Skeletal muscle satellite cell (primary cell): ENCODE measurements around the gene MAGI1.
A peak's percentile ranks its signal among the peaks of the same experiment; 100 is the strongest.
"Not testable (repeated sequence)": the region's sequence is repeated elsewhere in the genome, so short reads cannot be mapped to it uniquely, and the experiment has no call there.

Experiments
- H3K27me3 ChIP-seq: 2 replicates; pipeline ENCODE4 v1.7.0; 2013; ENCODE audit warnings: low read length; ENCODE audit not compliant: control insufficient read depth, insufficient read depth
- H3K36me3 ChIP-seq: 2 replicates; pipeline ENCODE4 v1.7.0; 2013; ENCODE audit warnings: mild to moderate bottlenecking, control low read depth, low read length; ENCODE audit not compliant: insufficient read depth
- H3K4me1 ChIP-seq: 2 replicates; pipeline ENCODE4 v1.7.0; 2013; ENCODE audit warnings: low read length; ENCODE audit not compliant: control insufficient read depth, insufficient read depth
- H3K4me2 ChIP-seq: 2 replicates; pipeline ENCODE4 v1.7.0; 2013; ENCODE audit warnings: mild to moderate bottlenecking, low read length
- H3K4me3 ChIP-seq: 2 replicates; pipeline ENCODE4 v1.7.0; 2013; ENCODE audit warnings: low read length
- H3K9ac ChIP-seq: 2 replicates; pipeline ENCODE4 v1.7.0; 2013; ENCODE audit warnings: mild to moderate bottlenecking, low read depth, low read length, moderate library complexity
- H3K9me3 ChIP-seq: replicated peaks from 2 replicates; pipeline ENCODE4 v1.7.0; 2013; ENCODE audit warnings: mild to moderate bottlenecking, control low read depth, low read length

Gene MAGI1

DNA sequence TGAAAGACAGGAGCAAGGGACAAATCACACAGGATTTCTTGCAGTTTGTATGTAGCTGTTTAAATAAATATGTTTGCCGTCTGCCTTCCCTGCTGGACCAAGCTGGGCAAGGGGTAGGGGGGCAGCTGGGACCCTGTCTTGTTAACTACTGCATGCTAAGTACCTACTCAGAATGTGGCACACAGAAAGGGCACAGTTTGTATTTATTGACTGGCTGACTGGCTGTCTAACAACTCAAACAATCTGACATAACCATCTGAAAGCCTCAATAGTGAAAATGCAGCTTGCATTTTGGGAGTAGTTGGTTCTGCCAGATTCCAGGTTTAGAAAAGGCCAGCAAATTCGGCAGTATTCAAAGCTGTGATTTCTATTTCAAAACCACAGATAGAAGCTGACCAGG is 16.6 kb upstream of the MAGI1 start:
- H3K4me1 ChIP-seq: peaks cover 15% of the 10 kb centered on the region
- H3K36me3 ChIP-seq: no peaks in the 10 kb centered on the region
- H3K4me3 ChIP-seq: no peak overlapping the region
- no peak overlapping the region for H3K4me2 ChIP-seq
- H3K9me3 ChIP-seq: no peaks in the 10 kb centered on the region
- H3K27me3 ChIP-seq: no peaks in the 10 kb centered on the region
- H3K9ac ChIP-seq: no peak overlapping the region

DNA sequence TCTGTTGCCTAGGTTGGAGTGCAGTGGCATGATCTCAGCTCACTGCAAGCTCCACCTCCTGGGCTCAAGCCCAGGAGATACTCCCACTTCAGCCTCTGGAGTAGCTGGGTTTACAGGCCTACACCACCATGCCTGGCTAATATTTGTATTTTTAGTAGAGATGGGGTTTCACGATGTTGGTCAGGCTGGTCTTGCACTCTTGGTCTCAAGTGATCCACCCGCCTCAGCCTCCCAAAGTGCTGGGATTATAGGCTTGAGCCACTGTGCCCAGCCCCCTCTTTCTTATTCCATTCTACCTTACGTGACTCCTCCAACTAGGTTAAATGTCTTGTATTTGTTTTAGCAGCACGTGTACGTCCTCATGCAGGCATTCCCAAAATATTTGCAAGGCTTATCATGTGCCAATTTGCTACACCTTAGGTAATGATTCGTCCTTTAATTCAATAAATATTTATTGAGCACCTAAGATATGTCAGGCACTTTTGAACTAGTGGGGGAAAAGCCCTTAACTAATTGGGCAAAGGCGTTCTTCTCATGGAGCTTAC is 14.9 kb upstream of the MAGI1 start:
- Histone ChIP-seq H3K36me3 (no peaks in the 10 kb centered on the region), H3K4me2 (no peak overlapping the region), H3K9me3 (no peaks in the 10 kb centered on the region), H3K27me3 (no peaks in the 10 kb centered on the region), H3K4me1 (peaks cover 20% of the 10 kb centered on the region), H3K4me3 (no peak overlapping the region), H3K9ac (no peak overlapping the region)

DNA sequence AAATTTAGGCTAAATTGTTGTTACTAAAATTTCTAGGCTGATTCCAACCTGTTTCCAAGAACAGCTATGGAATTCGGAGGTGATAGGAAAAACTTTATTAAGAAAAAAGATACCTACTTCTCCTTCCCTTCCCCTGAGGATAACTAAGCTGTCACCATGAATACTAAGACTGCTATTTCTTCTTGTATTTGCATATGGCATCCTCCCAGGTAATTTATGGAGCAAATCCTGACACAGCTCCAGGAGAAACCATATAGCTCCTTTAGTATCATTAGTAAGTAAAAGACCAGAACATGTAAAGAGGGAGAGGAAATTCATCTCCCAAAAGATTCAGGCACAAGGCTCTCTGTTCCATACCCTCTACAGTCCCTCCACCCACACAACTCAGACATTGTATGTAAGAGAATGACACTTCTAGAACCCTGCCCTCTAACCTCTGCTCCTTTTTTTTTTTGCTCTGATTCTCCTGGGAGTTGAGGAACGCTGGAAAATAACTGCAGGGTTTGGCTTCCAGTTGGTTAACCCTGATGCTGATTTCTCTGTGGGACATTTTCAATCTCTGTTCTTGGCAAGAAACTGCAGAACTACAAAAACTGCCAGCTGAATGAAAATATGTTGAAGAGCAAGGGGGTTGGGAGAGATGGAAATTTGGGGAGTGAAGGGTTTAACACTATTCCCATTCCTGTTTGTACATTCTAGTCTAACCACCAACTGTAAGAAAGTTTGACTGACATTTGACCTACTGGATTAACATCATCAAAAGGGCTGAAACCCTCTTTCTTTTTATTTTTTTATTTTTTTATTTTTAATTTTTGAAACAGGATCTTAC is 14.2 kb upstream of the MAGI1 start:
- Histone ChIP-seq H3K4me1 (peaks cover 25% of the 10 kb centered on the region), H3K9ac (no peak overlapping the region), H3K4me2 (peak overlapping the region; percentile 4), H3K9me3 (no peaks in the 10 kb centered on the region), H3K4me3 (no peak overlapping the region), H3K27me3 (no peaks in the 10 kb centered on the region), H3K36me3 (no peaks in the 10 kb centered on the region)

DNA sequence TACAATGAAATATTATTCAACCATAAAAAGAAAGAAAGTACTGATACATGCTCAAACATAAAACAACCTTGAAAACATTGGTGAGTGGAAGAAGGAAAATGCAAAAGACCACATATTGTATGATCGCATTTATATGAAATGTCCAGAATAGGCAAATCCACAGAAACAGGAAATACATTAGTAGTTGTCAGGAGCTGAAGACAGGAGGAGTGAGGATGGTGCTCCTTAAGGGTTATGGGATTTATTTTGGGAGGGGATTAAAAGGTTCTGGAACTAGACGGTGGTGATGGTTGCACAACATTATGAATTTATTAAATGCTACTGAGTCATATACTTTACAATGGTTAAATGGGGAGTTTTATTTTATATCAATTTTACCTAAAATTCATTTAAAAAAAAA is 12.1 kb upstream of the MAGI1 start:
- Histone ChIP-seq H3K4me3 (no peak overlapping the region), H3K36me3 (no peaks in the 10 kb centered on the region), H3K4me1 (peaks cover 35% of the 10 kb centered on the region), H3K4me2 (no peak overlapping the region), H3K9me3 (no peaks in the 10 kb centered on the region), H3K27me3 (no peaks in the 10 kb centered on the region), H3K9ac (no peak overlapping the region)

DNA sequence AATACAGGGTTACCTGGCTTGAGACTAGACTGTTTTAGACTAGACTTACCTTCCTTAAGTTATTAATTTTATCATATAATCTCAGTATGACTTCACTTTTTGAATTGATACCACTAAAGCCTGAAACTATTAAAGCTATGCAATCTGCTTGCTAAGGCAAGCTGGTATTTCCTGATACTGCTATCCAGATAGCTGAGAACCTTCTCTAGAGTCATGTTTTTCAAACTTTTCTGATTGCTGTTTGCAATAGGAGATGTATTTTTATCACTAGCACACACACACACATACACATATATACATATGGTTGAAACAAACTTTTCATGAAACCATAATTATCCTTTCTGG is 9.3 kb upstream of the MAGI1 start:
- peak overlapping the region; percentile 62 for H3K4me2 ChIP-seq
- peak overlapping the region; percentile 4 for H3K9ac ChIP-seq
- H3K4me1 ChIP-seq: peaks cover 32% of the 10 kb centered on the region
- no peaks in the 10 kb centered on the region for H3K36me3 ChIP-seq
- H3K4me3 ChIP-seq: no peak overlapping the region
- H3K27me3 ChIP-seq: no peaks in the 10 kb centered on the region
- H3K9me3 ChIP-seq: no peaks in the 10 kb centered on the region

DNA sequence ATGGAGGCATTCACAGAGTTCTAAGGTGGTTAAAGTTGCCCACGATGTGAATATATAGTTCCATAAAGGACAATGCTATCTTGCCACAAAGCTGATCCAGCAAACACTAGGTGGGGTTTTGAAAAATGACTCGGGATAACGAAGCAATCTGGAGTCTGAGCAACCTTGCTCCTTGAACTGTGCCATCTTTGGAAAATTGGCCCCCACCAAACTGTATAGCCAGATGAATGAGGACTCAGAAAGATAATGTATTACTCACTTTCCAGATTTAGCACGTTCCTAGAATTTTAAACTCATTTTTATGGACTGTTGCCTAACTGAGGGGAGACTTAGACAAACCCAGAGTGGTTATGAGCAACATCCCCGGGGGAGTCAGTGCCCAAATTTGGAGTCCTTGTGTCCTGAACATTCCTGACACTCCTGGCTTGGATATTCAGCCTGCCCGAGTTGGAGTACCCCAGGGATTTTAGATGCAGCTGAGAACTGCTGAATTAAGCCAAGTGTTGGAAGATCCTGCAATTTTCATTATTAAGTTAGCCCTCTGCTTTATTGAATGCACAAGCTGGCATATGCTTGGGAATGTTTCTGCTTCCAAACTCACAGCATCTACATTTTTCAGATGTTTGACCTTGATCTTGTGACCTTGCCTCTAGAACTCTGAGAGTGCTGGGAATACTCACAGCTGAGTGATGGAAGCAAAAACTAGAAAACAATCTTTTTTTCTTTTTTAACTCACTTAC is 8.8 kb upstream of the MAGI1 start:
- Histone ChIP-seq H3K4me2 (peak overlapping the region; percentile 62), H3K27me3 (no peaks in the 10 kb centered on the region), H3K4me1 (peaks cover 27% of the 10 kb centered on the region), H3K36me3 (no peaks in the 10 kb centered on the region), H3K9me3 (no peaks in the 10 kb centered on the region), H3K9ac (peak overlapping the region; percentile 45), H3K4me3 (no peak overlapping the region)

DNA sequence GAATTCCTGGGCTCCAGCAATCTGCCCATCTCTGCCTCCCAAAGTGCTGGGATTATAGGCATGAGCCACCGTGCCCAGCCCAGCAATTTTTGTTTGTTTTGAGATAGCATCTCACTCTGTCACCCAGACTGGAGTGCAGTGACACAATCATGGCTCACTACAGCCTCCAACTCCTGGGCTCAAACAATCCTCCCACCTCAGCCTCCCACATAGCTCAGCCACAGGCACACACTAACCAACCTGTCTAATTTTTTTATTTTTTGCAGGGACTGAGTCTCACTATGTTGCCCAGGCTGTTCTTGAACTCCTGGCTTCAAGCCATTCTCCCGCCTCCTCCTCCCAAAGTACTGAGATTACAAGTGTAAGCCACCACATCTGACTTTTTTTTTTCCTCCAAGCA is 7.6 kb upstream of the MAGI1 start:
- not testable (repeated sequence) for H3K27me3 ChIP-seq, H3K9ac ChIP-seq, H3K36me3 ChIP-seq, H3K4me3 ChIP-seq, H3K9me3 ChIP-seq, H3K4me2 ChIP-seq
- H3K4me1 ChIP-seq: peaks cover 30% of the 10 kb centered on the region

DNA sequence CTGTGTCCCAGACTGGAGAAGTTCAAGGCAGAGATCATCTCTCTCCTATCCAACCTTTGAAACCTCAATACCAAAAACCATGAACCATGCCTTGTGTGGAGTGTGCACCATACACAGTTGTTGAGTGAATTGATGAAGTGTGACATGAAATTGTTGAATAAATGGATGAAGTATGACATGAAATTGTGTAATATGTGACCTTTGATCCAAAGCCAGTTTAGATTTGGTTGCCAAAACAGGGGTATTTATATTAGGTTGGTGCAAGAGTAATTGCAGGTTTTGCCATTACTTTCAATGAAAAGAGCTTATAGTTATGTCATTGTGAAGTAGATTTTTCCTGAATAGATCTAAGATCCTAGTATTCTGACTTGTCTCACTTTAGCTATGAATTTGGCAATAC is 3.1 kb upstream of the MAGI1 start:
- Histone ChIP-seq H3K36me3 (no peaks in the 10 kb centered on the region), H3K9me3 (no peaks in the 10 kb centered on the region), H3K27me3 (no peaks in the 10 kb centered on the region), H3K9ac (no peak overlapping the region), H3K4me2 (no peak overlapping the region), H3K4me3 (no peak overlapping the region), H3K4me1 (peaks cover 37% of the 10 kb centered on the region)

DNA sequence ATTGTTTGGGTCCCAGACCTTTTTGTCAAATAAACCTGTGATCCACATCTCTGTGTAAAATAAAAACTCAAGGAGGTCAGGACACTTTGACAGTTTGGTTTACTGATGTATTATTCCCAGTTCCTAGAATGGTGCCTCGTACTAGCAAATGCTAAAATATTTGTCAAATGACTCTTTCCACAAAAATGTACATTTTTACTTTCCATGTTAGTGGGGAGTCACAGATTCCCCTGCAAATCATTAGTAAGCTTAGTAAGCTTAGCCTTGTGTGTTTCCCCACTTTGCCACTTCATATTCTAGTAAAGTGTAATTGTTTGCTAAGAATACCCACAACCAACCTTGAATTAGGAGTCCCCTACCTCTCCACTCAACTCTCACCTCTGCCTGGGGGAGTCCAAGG is 2.4 kb upstream of the MAGI1 start:
- H3K4me2 ChIP-seq: peak overlapping the region; percentile 29
- H3K9me3 ChIP-seq: no peaks in the 10 kb centered on the region
- H3K27me3 ChIP-seq: no peaks in the 10 kb centered on the region
- no peak overlapping the region for H3K9ac ChIP-seq
- peaks cover 43% of the 10 kb centered on the region for H3K4me1 ChIP-seq
- no peak overlapping the region for H3K4me3 ChIP-seq
- no peaks in the 10 kb centered on the region for H3K36me3 ChIP-seq

DNA sequence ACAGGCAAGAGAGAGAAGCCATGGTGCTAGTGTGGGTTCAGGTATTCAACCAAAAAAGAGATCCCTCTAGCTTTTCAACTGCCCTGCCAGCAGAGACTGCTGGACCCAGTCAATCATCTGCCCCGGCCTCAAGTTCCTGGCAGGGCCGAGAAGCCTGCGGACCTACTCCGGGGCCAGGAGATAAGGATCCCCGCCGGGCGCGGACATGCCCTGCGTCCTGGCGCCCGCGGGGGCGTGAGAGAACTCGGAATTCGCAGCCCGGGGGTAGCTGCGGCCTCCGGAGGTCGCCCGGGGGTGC is 821 bp upstream of the MAGI1 start:
- peaks cover 54% of the 10 kb centered on the region for H3K4me1 ChIP-seq
- H3K36me3 ChIP-seq: no peaks in the 10 kb centered on the region
- H3K27me3 ChIP-seq: no peaks in the 10 kb centered on the region
- peak overlapping the region; percentile 97 for H3K4me2 ChIP-seq
- H3K9ac ChIP-seq: peak overlapping the region; percentile 96
- H3K9me3 ChIP-seq: no peaks in the 10 kb centered on the region
- H3K4me3 ChIP-seq: peak overlapping the region; percentile 96

DNA sequence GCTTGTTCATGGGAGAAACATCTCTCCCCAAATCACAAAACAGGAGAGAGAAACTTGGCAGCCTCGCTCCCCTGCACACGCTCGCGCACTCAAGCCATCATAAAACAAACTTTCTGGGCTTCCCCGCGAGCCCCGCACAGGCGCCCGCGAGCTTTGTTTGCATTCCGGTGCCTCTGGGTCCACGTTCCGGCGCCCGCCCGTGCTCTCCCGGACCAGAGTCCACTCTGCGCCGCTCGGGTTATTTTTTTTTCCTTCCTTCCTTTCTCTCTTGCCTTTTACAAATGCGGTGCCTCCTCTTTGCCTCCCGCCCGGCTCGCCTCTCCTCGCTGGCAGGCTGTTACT is 363 bp downstream of the MAGI1 start:
- peaks cover 54% of the 10 kb centered on the region for H3K4me1 ChIP-seq
- no peaks in the 10 kb centered on the region for H3K27me3 ChIP-seq

DNA sequence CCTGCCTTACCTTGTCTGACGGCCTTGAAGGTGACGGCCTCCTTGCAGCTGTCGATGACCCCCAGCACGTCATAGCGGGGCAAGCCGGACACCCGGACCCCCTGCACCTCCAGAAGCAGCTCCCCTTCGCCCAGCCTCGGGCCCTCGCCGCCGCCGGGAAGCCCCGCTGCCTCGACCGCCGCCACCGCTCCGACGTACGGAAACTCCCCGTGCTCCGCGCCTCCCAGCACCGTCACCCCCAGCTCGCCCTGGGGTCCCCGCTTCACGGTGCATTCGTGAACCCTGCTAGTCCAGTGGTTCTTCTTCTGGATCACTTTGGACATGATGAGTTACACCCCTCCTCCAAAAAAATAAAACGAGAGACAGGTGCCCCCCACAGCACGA is 740 bp downstream of the MAGI1 start:
- Histone ChIP-seq H3K36me3 (no peaks in the 10 kb centered on the region), H3K4me2 (peak overlapping the region; percentile 97), H3K9ac (peak overlapping the region; percentile 96), H3K9me3 (no peaks in the 10 kb centered on the region), H3K4me3 (peak overlapping the region; percentile 96), H3K27me3 (no peaks in the 10 kb centered on the region), H3K4me1 (peaks cover 54% of the 10 kb centered on the region)

More for the DNA sequence above, 363 bp downstream of the MAGI1 start:
- Histone ChIP-seq H3K36me3 (no peaks in the 10 kb centered on the region), H3K4me3 (peak overlapping the region; percentile 96), H3K9me3 (no peaks in the 10 kb centered on the region), H3K9ac (peak overlapping the region; percentile 96), H3K4me2 (peak overlapping the region; percentile 97)
